ENCODE measurements around the gene ZBED5.

Gene ZBED5

GRCh38 chr11:10872097-10872496 is 14.2 kb upstream of the ZBED5 start:
- DNase-seq: no peak
- Histone ChIP-seq H3K27me3 (no peaks in the 10 kb centered on the region), H3K4me1 (no peaks in the 10 kb centered on the region), H3K4me3 (ENCODE audit: low read depth, low read length) (no peak overlapping the region), H3K9me3 (no peaks in the 10 kb centered on the region), H3K36me3 (no peaks in the 10 kb centered on the region)
- no peak for TF ChIP-seq CTCF (IDR thresholded peaks at IDR 0.05; ENCODE audit: low read depth, low read length)

- no peak for TF ChIP-seq CTCF (IDR thresholded peaks at IDR 0.05; ENCODE audit: low read depth, low read length)
- Histone ChIP-seq H3K9me3 (no peaks in the 10 kb centered on the region), H3K27me3 (no peaks in the 10 kb centered on the region), H3K4me1 (no peaks in the 10 kb centered on the region), H3K36me3 (no peaks in the 10 kb centered on the region), H3K4me3 (ENCODE audit: low read depth, low read length) (no peak overlapping the region)
- DNase-seq: no peak
These were observed 10.5 kb upstream of the ZBED5 start for GRCh38 chr11:10868352-10868751.

- no peaks in the 10 kb centered on the region for H3K9me3 ChIP-seq
- H3K4me1 ChIP-seq: no peaks in the 10 kb centered on the region
- peak overlapping the region; percentile 26 for H3K4me3 ChIP-seq (ENCODE audit: low read depth, low read length)
- no peak for TF ChIP-seq CTCF (IDR thresholded peaks at IDR 0.05; ENCODE audit: low read depth, low read length)
- no peaks in the 10 kb centered on the region for H3K27me3 ChIP-seq
- no peaks in the 10 kb centered on the region for H3K36me3 ChIP-seq
- DNase-seq: peak; percentile 15
These were observed 9.1 kb upstream of the ZBED5 start for GRCh38 chr11:10866893-10867331.

- no peak for TF ChIP-seq CTCF (IDR thresholded peaks at IDR 0.05; ENCODE audit: low read depth, low read length)
- Histone ChIP-seq H3K4me3 (ENCODE audit: low read depth, low read length) (no peak overlapping the region), H3K36me3 (no peaks in the 10 kb centered on the region), H3K9me3 (no peaks in the 10 kb centered on the region), H3K27me3 (no peaks in the 10 kb centered on the region), H3K4me1 (no peaks in the 10 kb centered on the region)
- no peak for DNase-seq
These were observed 8.0 kb upstream of the ZBED5 start for GRCh38 chr11:10865837-10866270.

- DNase-seq: no peak
- no peaks in the 10 kb centered on the region for H3K36me3 ChIP-seq
- H3K4me1 ChIP-seq: no peaks in the 10 kb centered on the region
- no peaks in the 10 kb centered on the region for H3K9me3 ChIP-seq
- TF ChIP-seq CTCF (IDR thresholded peaks at IDR 0.05; ENCODE audit: low read depth, low read length): no peak
- H3K4me3 ChIP-seq (ENCODE audit: low read depth, low read length): no peak overlapping the region
- no peaks in the 10 kb centered on the region for H3K27me3 ChIP-seq
These were observed 6.8 kb upstream of the ZBED5 start for GRCh38 chr11:10864688-10865087.

- TF ChIP-seq CTCF (IDR thresholded peaks at IDR 0.05; ENCODE audit: low read depth, low read length): no peak
- DNase-seq: no peak
- H3K4me1 ChIP-seq: no peaks in the 10 kb centered on the region
These were observed 4.6 kb upstream of the ZBED5 start for GRCh38 chr11:10862446-10862845.

More at GRCh38 chr11:10862446-10862845, 4.6 kb upstream of the ZBED5 start:
- Histone ChIP-seq H3K9me3 (no peaks in the 10 kb centered on the region), H3K36me3 (no peaks in the 10 kb centered on the region), H3K4me3 (ENCODE audit: low read depth, low read length) (no peak overlapping the region), H3K27me3 (no peaks in the 10 kb centered on the region)

Data from BE2C (cell line).